GM23338 (cell line): ENCODE results near the gene FARP1. TPM values are rescaled to one million over a fixed set of nuclear protein-coding genes. Genes with fewer than 3 reads are reported as not detected.

Source experiments
- ATAC-seq: fragments of 200-7000 bp; cut with Tn5 transposase; 3 replicates; pipeline ENCODE4 v1.9.1; 2020
- DNase-seq: peaks from one replicate; pipeline ENCODE4 v3.0.0-alpha.2; 2015; ENCODE audit warnings: low spot score
- H2AFZ ChIP-seq: fragments of 200-600 bp; sonication (generic); 2 replicates; pipeline ENCODE4 v1.8.0; 2016; ENCODE audit warnings: antibody characterized with exemption, mild to moderate bottlenecking, moderate library complexity
- H3F3A ChIP-seq: fragments of 200-600 bp; sonication (generic); replicated peaks from 2 replicates; pipeline ENCODE4 v1.8.0; 2017; ENCODE audit warnings: antibody characterized with exemption, mixed run types, low read depth
- H3K27ac ChIP-seq: fragments of 200-600 bp; sonication (generic); 2 replicates; pipeline ENCODE4 v1.6.1; 2016; ENCODE audit warnings: low read depth
- H3K27me3 ChIP-seq: fragments of 200-600 bp; sonication (generic); 2 replicates; pipeline ENCODE4 v1.8.0; 2016; ENCODE audit warnings: mild to moderate bottlenecking, mixed run types, moderate library complexity; ENCODE audit not compliant: insufficient read depth
- H3K36me3 ChIP-seq: fragments of 200-600 bp; sonication (generic); 2 replicates; pipeline ENCODE4 v1.8.0; 2016; ENCODE audit warnings: mild to moderate bottlenecking; ENCODE audit not compliant: insufficient read depth
- H3K4me1 ChIP-seq: fragments of 200-600 bp; sonication (generic); 2 replicates; pipeline ENCODE4 v1.8.0; 2016; ENCODE audit warnings: mild to moderate bottlenecking, moderate library complexity; ENCODE audit not compliant: insufficient read depth
- H3K4me2 ChIP-seq: fragments of 200-600 bp; sonication (generic); 2 replicates; pipeline ENCODE4 v1.7.1; 2017; ENCODE audit warnings: mixed run types
- H3K4me3 ChIP-seq: fragments of 200-600 bp; sonication (generic); 2 replicates; pipeline ENCODE4 v1.6.1; 2016; ENCODE audit warnings: mixed run types
- H3K79me2 ChIP-seq: fragments of 200-600 bp; sonication (generic); replicated peaks from 2 replicates; pipeline ENCODE4 v1.8.0; 2017; ENCODE audit warnings: mild to moderate bottlenecking; ENCODE audit not compliant: insufficient read depth
- H3K9me2 ChIP-seq: fragments of 200-600 bp; sonication (generic); 2 replicates; pipeline ENCODE4 v1.8.0; 2017; ENCODE audit not compliant: insufficient read depth
- H4K20me1 ChIP-seq: fragments of 200-600 bp; sonication (generic); replicated peaks from 2 replicates; pipeline ENCODE4 v1.8.0; 2017; ENCODE audit warnings: mild to moderate bottlenecking; ENCODE audit not compliant: insufficient read depth
- H3K27ac Mint-ChIP-seq: 2 replicates; pipeline ENCODE4 v1.8.0; 2020; ENCODE audit warnings: inconsistent platforms, mild to moderate bottlenecking, moderate library complexity, mixed read lengths
- H3K27me3 Mint-ChIP-seq: 3 replicates; pipeline ENCODE4 v1.8.0; 2022; ENCODE audit warnings: low read depth, mild to moderate bottlenecking, moderate library complexity, mixed read lengths, inconsistent platforms; ENCODE audit not compliant: insufficient read depth, poor library complexity
- H3K36me3 Mint-ChIP-seq: 3 replicates; pipeline ENCODE4 v1.8.0; 2021; ENCODE audit warnings: low read depth, mild to moderate bottlenecking, inconsistent platforms, moderate library complexity, mixed read lengths
- H3K4me1 Mint-ChIP-seq: 3 replicates; pipeline ENCODE4 v1.8.0; 2020; ENCODE audit warnings: mild to moderate bottlenecking, inconsistent platforms, mixed read lengths
- H3K4me3 Mint-ChIP-seq: 3 replicates; pipeline ENCODE4 v1.8.0; 2021; ENCODE audit warnings: moderate library complexity, mild to moderate bottlenecking, inconsistent platforms, mixed read lengths
- H3K9me3 Mint-ChIP-seq: 3 replicates; pipeline ENCODE4 v1.8.0; 2020; ENCODE audit warnings: moderate library complexity, mild to moderate bottlenecking, inconsistent platforms, mixed read lengths
- EZH2 ChIP-seq: fragments of 200-600 bp; sonication (generic); IDR thresholded peaks from one replicate; pipeline ENCODE4 v1.8.0; 2017; ENCODE audit warnings: antibody characterized with exemption, mild to moderate bottlenecking, low read depth; ENCODE audit not compliant: unreplicated experiment
- EZH2phosphoT487 ChIP-seq: fragments of 200-600 bp; sonication (generic); IDR thresholded peaks from one replicate; pipeline ENCODE4 v1.8.1; 2018; ENCODE audit warnings: antibody characterized with exemption; ENCODE audit not compliant: unreplicated experiment
- NANOG ChIP-seq: IDR thresholded peaks from 2 replicates; pipeline ENCODE4 v1.6.1; 2016; ENCODE audit warnings: antibody characterized with exemption, borderline replicate concordance
- POLR2AphosphoS5 ChIP-seq: IDR thresholded peaks from 2 replicates; pipeline ENCODE4 v1.6.1; 2016; ENCODE audit warnings: antibody characterized with exemption, low read depth
- REST ChIP-seq: IDR thresholded peaks from one replicate; pipeline ENCODE4 v1.6.1; 2018; ENCODE audit warnings: antibody characterized with exemption; ENCODE audit not compliant: unreplicated experiment
- STAT1 ChIP-seq: IDR thresholded peaks from one replicate; pipeline ENCODE4 v1.6.1; 2016; ENCODE audit warnings: antibody characterized with exemption; ENCODE audit not compliant: unreplicated experiment
- ZNF114 ChIP-seq: fragments of 250-450 bp; sonication (Bioruptor Pico); IDR thresholded peaks from 2 replicates; pipeline ENCODE4 v1.5.0; 2020; ENCODE audit warnings: mild to moderate bottlenecking, moderate library complexity
- ZNF331 ChIP-seq: fragments of 250-450 bp; sonication (Bioruptor Pico); IDR thresholded peaks from 2 replicates; pipeline ENCODE4 v1.5.0; 2020; ENCODE audit warnings: low read depth, mild to moderate bottlenecking, moderate library complexity
- polyA plus RNA-seq: library from polyadenylated mRNA; unstranded; fragments of >200 nt; fragmentation: Nextera tagmentation; extraction: Ambion mirVana; gene quantifications from 2 replicates; pipeline ENCODE4 v1.2.1, GENCODE V29; 2016
- total RNA-seq: library from RNA; depleted of rRNA; stranded (reverse); fragments of >200 nt; shearing (Covaris generic); gene quantifications from 2 replicates; pipeline ENCODE4 v1.2.3, GENCODE V29; 2014

Gene FARP1
- total and polyA plus RNA-seq, 2 experiments from 2014 or later: 53.6 to 82.5 TPM

GRCh38 chr13:98111168-98112098, 31.5 kb upstream of the FARP1 start:
- H3K9me2 ChIP-seq: 0 out of 2 replicates have a peak, but pooled peaks cover 4% of the 10 kb centered on the region
- H3K27ac ChIP-seq: no peak overlapping the region
- no peaks in the 10 kb centered on the region for H3F3A ChIP-seq
- Mint-ChIP-seq H3K4me3 (no peak overlapping the region), H3K27me3 (peaks cover 6% of the 10 kb centered on the region), H3K4me1 (no peaks in the 10 kb centered on the region; the same call in 2 of the 3 replicates), H3K9me3 (peaks cover 4% of the 10 kb centered on the region; the same call in 1 of the 3 replicates), H3K27ac (no peak overlapping the region), H3K36me3 (no peaks in the 10 kb centered on the region; the same call in 2 of the 3 replicates)
- no peak for DNase-seq
- no peaks in the 10 kb centered on the region for H3K4me1 ChIP-seq
- no peaks in the 10 kb centered on the region for H3K27me3 ChIP-seq
- no peak overlapping the region for H3K4me2 ChIP-seq
- H2AFZ ChIP-seq: no peak overlapping the region
- no peaks in the 10 kb centered on the region for H3K79me2 ChIP-seq
- H3K4me3 ChIP-seq: no peak overlapping the region
- ATAC-seq: no peak
- no peak for TF ChIP-seq ZNF331 (CRISPR knock-in tag)
- no peak for TF ChIP-seq REST
- no peak for TF ChIP-seq NANOG
- TF ChIP-seq STAT1: no peak
- no peak for TF ChIP-seq POLR2AphosphoS5
- H4K20me1 ChIP-seq: no peaks in the 10 kb centered on the region
- H3K36me3 ChIP-seq: no peaks in the 10 kb centered on the region

GRCh38 chr13:98112456-98112855, 30.4 kb upstream of the FARP1 start:
- Histone ChIP-seq H2AFZ (no peak overlapping the region), H3K79me2 (no peaks in the 10 kb centered on the region), H3K4me3 (no peak overlapping the region), H3K27ac (no peak overlapping the region), H4K20me1 (no peaks in the 10 kb centered on the region), H3K4me2 (no peak overlapping the region), H3K9me2 (0 out of 2 replicates have a peak, but pooled peaks cover 4% of the 10 kb centered on the region), H3K27me3 (no peaks in the 10 kb centered on the region), H3K4me1 (0 out of 2 replicates have a peak, but pooled peaks cover under 1% of the 10 kb centered on the region), H3K36me3 (no peaks in the 10 kb centered on the region), H3F3A (no peaks in the 10 kb centered on the region)
- peaks cover 6% of the 10 kb centered on the region for H3K27me3 Mint-ChIP-seq
- no peaks in the 10 kb centered on the region; the same call in 2 of the 3 replicates for H3K9me3 Mint-ChIP-seq
- DNase-seq (no peak), ATAC-seq (no peak)
- peaks cover under 1% of the 10 kb centered on the region; the same call in 2 of the 3 replicates for H3K4me1 Mint-ChIP-seq
- no peak overlapping the region for H3K4me3 Mint-ChIP-seq
- H3K27ac Mint-ChIP-seq: no peak overlapping the region
- H3K36me3 Mint-ChIP-seq: no peaks in the 10 kb centered on the region; the same call in 2 of the 3 replicates
- no peak for TF ChIP-seq NANOG
- TF ChIP-seq ZNF114 (CRISPR knock-in tag): no peak
- TF ChIP-seq REST: no peak
- no peak for TF ChIP-seq EZH2phosphoT487
- TF ChIP-seq EZH2: no peak
